GM23248 (cell line): ENCODE data around the gene CYP3A5. TPM values are rescaled to one million over a fixed set of nuclear protein-coding genes. Genes with fewer than 3 reads are reported as not detected.
"Not testable (repeated sequence)": the region's sequence is repeated elsewhere in the genome, so short reads cannot be mapped to it uniquely, and the experiment has no call there.

ENCODE experiments used
- DNase-seq: peaks from one replicate; pipeline ENCODE4 v3.0.0-alpha.2; 2015
- H2AFZ ChIP-seq: fragments of 200-600 bp; sonication (generic); 2 replicates; pipeline ENCODE4 v1.6.1; 2016; ENCODE audit warnings: antibody characterized with exemption
- H3F3A ChIP-seq: fragments of 200-600 bp; sonication (generic); 2 replicates; pipeline ENCODE4 v1.6.1; 2016; ENCODE audit warnings: mild to moderate bottlenecking, antibody characterized with exemption, mixed run types; ENCODE audit not compliant: insufficient read depth
- H3K27ac ChIP-seq: fragments of 200-600 bp; sonication (generic); 2 replicates; pipeline ENCODE4 v1.5.1; 2016; ENCODE audit warnings: mild to moderate bottlenecking
- H3K27me3 ChIP-seq: fragments of 200-600 bp; sonication (generic); replicated peaks from 2 replicates; pipeline ENCODE4 v1.6.1; 2016; ENCODE audit warnings: mild to moderate bottlenecking; ENCODE audit not compliant: insufficient read depth
- H3K36me3 ChIP-seq: fragments of 200-600 bp; sonication (generic); 2 replicates; pipeline ENCODE4 v1.6.1; 2016; ENCODE audit warnings: low read depth, mild to moderate bottlenecking
- H3K4me1 ChIP-seq: fragments of 200-600 bp; sonication (generic); 2 replicates; pipeline ENCODE4 v1.6.1; 2016; ENCODE audit warnings: mild to moderate bottlenecking; ENCODE audit not compliant: insufficient read depth
- H3K4me2 ChIP-seq: fragments of 200-600 bp; sonication (generic); one replicate; pipeline ENCODE4 v1.6.1; 2016; ENCODE audit warnings: mild to moderate bottlenecking; ENCODE audit not compliant: unreplicated experiment
- H3K4me3 ChIP-seq: fragments of 200-600 bp; sonication (generic); 2 replicates; pipeline ENCODE4 v1.5.1; 2016; ENCODE audit warnings: mild to moderate bottlenecking
- H3K79me2 ChIP-seq: fragments of 200-600 bp; sonication (generic); 2 replicates; pipeline ENCODE4 v1.6.1; 2016; ENCODE audit warnings: mild to moderate bottlenecking; ENCODE audit not compliant: insufficient read depth
- H3K9ac ChIP-seq: fragments of 200-600 bp; sonication (generic); 2 replicates; pipeline ENCODE4 v1.6.1; 2016; ENCODE audit warnings: mild to moderate bottlenecking
- H3K9me2 ChIP-seq: fragments of 200-600 bp; sonication (generic); 2 replicates; pipeline ENCODE4 v1.6.1; 2016; ENCODE audit warnings: mixed run types, mild to moderate bottlenecking, moderate library complexity; ENCODE audit not compliant: insufficient read depth
- H3K9me3 ChIP-seq: fragments of 200-600 bp; sonication (generic); one replicate; pipeline ENCODE4 v1.6.1; 2017; ENCODE audit warnings: low read depth
- H4K20me1 ChIP-seq: fragments of 200-600 bp; sonication (generic); 2 replicates; pipeline ENCODE4 v1.6.0; 2016; ENCODE audit not compliant: insufficient read depth
- EZH2 ChIP-seq: fragments of 200-600 bp; sonication (generic); IDR thresholded peaks from 2 replicates; pipeline ENCODE4 v1.6.1; 2018; ENCODE audit warnings: antibody characterized with exemption, mild to moderate bottlenecking; ENCODE audit not compliant: insufficient read depth, poor library complexity, severe bottlenecking
- EZH2phosphoT487 ChIP-seq: fragments of 200-600 bp; sonication (generic); IDR thresholded peaks from 2 replicates; pipeline ENCODE4 v1.6.1; 2018; ENCODE audit warnings: antibody characterized with exemption, moderate library complexity, mild to moderate bottlenecking, low read depth; ENCODE audit not compliant: insufficient read depth
- WGBS, 2 experiments: methylation state at CpG; one replicate each; pipeline ENCODE4 v1.1.6; 2015 to 2017; ENCODE audit warnings: low lambda C conversion rate in 2 of 2, low coverage in 1 of 2; ENCODE audit errors: missing lambda C conversion rate in 2 of 2; 5-methylcytosine and 5-hydroxymethylcytosine counted together
- in situ Hi-C: fragments of 300-500 bp; cut with MboI; formaldehyde crosslinking; loops from 2 replicates; pipeline ENCODE4 v1.15.0; 2020
- polyA plus RNA-seq: library from polyadenylated mRNA; unstranded; fragments of >200 nt; fragmentation: Nextera tagmentation; extraction: Ambion mirVana; gene quantifications from 2 replicates; pipeline ENCODE4 v1.2.1, GENCODE V29; 2016
- total RNA-seq: library from RNA; depleted of rRNA; stranded (reverse); fragments of >200 nt; shearing (Covaris generic); gene quantifications from 2 replicates; pipeline ENCODE4 v1.2.3, GENCODE V29; 2014

CYP3A5 gene
- total and polyA plus RNA-seq, 2 experiments from 2014 or later = 0.26 TPM; not detected in 1

DNA sequence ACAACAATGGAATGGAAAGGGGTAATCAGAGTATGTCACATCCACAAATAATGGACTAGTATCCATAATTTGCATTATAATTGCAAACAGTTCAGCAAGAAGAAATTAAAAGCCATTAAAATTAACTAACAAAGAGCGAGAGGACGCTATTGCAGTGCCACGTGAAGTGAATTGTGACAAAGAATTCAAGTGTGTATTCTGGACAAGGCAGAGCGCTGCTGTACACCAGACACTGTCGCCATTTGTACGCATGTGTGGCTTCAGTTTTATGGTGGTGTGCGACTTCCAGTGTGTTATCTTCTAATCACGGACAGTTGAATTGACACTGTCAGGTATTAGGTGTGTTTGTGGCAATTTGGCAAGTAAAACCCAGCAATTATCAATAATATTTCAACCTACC is 11.3 kb downstream of the CYP3A5 start:
- H2AFZ ChIP-seq = no peak overlapping the region
- no peak overlapping the region for H3K27ac ChIP-seq
- no peak overlapping the region for H3K4me2 ChIP-seq
- H3K9me3 ChIP-seq = no peaks in the 10 kb centered on the region
- H3K27me3 ChIP-seq = no peaks in the 10 kb centered on the region
- H3K79me2 ChIP-seq = no peaks in the 10 kb centered on the region
- H3K36me3 ChIP-seq = no peaks in the 10 kb centered on the region
- no peaks in the 10 kb centered on the region for H3F3A ChIP-seq
- H3K9me2 ChIP-seq = no peaks in the 10 kb centered on the region
- DNase-seq = no peak
- no peaks in the 10 kb centered on the region for H4K20me1 ChIP-seq
- H3K9ac ChIP-seq = no peak overlapping the region
- in situ Hi-C loops = no loop called here
- TF ChIP-seq EZH2phosphoT487 (no peak), EZH2 (no peak)
- 94% methylated on average over 8 of the region's 8 CpGs for WGBS, 2 experiments
- H3K4me1 ChIP-seq = no peaks in the 10 kb centered on the region
- no peak overlapping the region for H3K4me3 ChIP-seq

DNA sequence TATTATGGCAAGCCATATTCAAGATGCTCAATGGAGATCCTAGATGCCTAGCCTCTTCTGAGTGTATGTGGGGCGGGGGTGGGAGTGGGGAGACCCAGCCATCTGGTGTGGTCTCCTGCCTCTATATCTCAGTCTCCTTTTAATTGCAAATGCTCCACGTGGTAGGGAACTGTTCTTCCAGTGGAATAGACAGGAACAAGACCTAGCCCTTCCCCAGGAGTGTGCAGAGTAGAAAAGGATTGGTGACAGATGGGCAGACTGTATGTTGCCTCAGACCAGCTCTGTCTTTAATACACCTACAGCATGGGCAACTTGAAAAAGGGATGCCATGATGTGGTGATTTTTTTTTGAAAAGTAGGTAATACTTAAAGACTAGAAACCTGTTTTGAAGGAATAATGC is 12.6 kb downstream of the CYP3A5 start:
- Histone ChIP-seq H3K79me2 (no peaks in the 10 kb centered on the region), H3K9ac (no peak overlapping the region), H3K4me2 (no peak overlapping the region), H3K27ac (no peak overlapping the region), H4K20me1 (no peaks in the 10 kb centered on the region), H3K9me2 (no peaks in the 10 kb centered on the region), H3K4me1 (no peaks in the 10 kb centered on the region), H3K4me3 (no peak overlapping the region), H2AFZ (no peak overlapping the region), H3K9me3 (no peaks in the 10 kb centered on the region), H3F3A (no peaks in the 10 kb centered on the region), H3K27me3 (no peaks in the 10 kb centered on the region), H3K36me3 (no peaks in the 10 kb centered on the region)
- WGBS, 2 experiments = 55 to 62% methylated on average over 2 of the region's 2 CpGs
- TF ChIP-seq EZH2 (no peak), EZH2phosphoT487 (no peak)
- in situ Hi-C loops = no loop called here
- no peak for DNase-seq

DNA sequence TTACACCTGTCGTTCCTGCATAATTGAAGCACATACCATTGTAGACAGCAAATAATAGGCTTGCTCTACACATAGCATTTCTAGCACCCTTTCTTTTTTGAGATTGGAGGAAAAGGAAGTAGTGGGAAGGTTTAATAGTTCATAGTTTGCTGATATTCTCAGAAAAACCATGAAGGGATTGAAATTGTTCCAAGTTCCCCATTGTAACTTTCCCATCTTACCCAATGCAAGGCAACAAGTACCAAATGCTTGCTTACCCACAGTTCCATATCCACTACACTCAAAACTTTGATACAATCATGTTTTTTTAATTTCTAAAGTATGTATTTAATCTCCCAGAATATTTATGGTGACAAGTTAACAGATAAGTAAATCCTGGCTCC is 13.8 kb downstream of the CYP3A5 start:
- H3F3A ChIP-seq = no peaks in the 10 kb centered on the region
- H3K79me2 ChIP-seq = no peaks in the 10 kb centered on the region
- H3K9me2 ChIP-seq = no peaks in the 10 kb centered on the region
- H3K4me2 ChIP-seq = no peak overlapping the region
- in situ Hi-C loops = no loop called here
- H3K9ac ChIP-seq = no peak overlapping the region
- no peak overlapping the region for H3K4me3 ChIP-seq
- TF ChIP-seq EZH2phosphoT487 = no peak
- TF ChIP-seq EZH2 = no peak
- H2AFZ ChIP-seq = no peak overlapping the region
- 83 to 93% methylated on average over 1 of the region's 1 CpG for WGBS, 2 experiments
- DNase-seq = no peak
- H3K27me3 ChIP-seq = no peaks in the 10 kb centered on the region
- H3K9me3 ChIP-seq = no peaks in the 10 kb centered on the region
- H3K36me3 ChIP-seq = no peaks in the 10 kb centered on the region
- no peaks in the 10 kb centered on the region for H3K4me1 ChIP-seq
- H4K20me1 ChIP-seq = no peaks in the 10 kb centered on the region
- no peak overlapping the region for H3K27ac ChIP-seq

DNA sequence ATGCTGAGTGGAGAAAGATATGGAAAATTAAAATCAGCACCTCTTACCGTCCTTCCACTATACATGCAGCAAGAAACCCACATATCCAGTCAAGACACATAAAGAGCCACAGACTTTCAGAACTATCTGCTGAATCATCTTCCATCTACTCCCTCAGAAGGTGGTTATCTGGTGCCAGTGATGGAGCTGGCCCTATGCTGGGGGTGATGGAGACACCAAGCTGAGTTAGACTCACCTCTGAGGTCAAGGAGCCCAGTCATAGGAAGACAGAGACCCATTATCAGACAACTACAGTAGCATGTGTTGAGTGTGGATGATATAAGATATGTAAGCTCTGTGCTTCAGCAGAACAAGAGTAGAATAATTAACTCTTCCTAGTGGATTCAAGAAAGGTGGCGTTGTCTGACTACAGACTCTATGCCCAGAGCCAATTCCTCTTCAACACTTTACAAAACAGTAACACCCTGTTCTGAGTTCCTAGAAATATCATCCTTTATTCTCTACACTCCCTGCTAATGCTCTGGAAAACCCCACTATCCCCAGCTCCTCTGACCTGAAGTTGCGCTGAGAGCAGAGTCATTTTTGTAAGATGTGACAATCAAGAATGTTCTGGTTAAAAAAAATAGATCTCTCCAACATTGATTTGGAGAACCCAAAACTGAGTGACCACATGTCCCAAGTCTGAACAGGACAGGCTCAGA is 14.3 kb downstream of the CYP3A5 start:
- Histone ChIP-seq H2AFZ (no peak overlapping the region), H3K27me3 (no peaks in the 10 kb centered on the region), H3K9me2 (no peaks in the 10 kb centered on the region), H3K9ac (no peak overlapping the region), H3K9me3 (no peaks in the 10 kb centered on the region), H3K27ac (no peak overlapping the region), H3K4me2 (no peak overlapping the region), H4K20me1 (no peaks in the 10 kb centered on the region), H3F3A (no peaks in the 10 kb centered on the region), H3K4me1 (no peaks in the 10 kb centered on the region), H3K36me3 (no peaks in the 10 kb centered on the region), H3K79me2 (no peaks in the 10 kb centered on the region), H3K4me3 (no peak overlapping the region)
- TF ChIP-seq EZH2 = no peak
- no peak for TF ChIP-seq EZH2phosphoT487
- 79 to 81% methylated on average over 3 of the region's 3 CpGs for WGBS, 2 experiments
- in situ Hi-C loops = no loop called here
- no peak for DNase-seq

DNA sequence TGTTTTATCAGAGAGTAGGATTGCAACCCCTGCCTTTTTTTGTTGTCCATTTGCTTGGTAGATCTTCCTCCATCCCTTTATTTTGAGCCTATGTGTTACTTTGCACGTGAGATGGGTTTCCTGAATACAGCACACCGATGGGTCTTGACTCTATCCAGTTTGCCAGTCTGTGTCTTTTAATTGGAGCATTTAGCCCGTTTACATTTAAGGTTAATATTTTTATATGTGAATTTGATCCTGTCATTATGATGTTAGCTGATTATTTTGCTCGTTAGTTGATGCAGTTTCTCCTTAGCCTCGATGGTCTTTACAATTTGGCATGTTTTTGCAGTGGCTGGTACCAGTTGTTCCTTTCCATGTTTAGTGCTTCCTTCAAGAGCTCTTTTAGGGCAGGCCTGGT is 21.9 kb downstream of the CYP3A5 start:
- H3K27ac ChIP-seq, DNase-seq, in situ Hi-C loops, H3K36me3 ChIP-seq, H3K4me3 ChIP-seq, H3F3A ChIP-seq, H3K4me2 ChIP-seq, H3K9ac ChIP-seq, H4K20me1 ChIP-seq, H3K27me3 ChIP-seq, H3K9me3 ChIP-seq, H3K9me2 ChIP-seq, H3K4me1 ChIP-seq, H2AFZ ChIP-seq, H3K79me2 ChIP-seq: not testable (repeated sequence)
- WGBS, 2 experiments = 69 to 75% methylated on average over 5 of the region's 5 CpGs

DNA sequence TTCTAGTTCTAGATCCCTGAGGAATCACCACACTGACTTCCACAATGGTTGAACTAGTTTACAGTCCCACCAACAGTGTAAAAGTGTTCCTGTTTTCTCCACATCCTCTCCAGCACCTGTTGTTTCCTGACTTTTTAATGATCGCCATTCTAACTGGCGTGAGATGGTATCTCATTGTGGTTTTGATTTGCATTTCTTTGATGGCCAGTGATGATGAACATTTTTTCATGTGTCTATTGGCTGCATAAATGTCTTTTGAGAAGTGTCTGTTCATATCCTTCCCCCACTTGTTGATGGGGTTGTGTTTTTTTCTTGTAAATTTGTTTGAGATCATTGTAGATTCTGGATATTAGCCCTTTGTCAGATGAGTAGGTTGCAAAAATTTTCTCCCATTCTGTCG is 25.2 kb downstream of the CYP3A5 start:
- DNase-seq, H3F3A ChIP-seq, H4K20me1 ChIP-seq, H3K9ac ChIP-seq, H3K4me2 ChIP-seq, H2AFZ ChIP-seq, H3K4me3 ChIP-seq, H3K27me3 ChIP-seq, H3K79me2 ChIP-seq, H3K4me1 ChIP-seq, in situ Hi-C loops, H3K36me3 ChIP-seq, H3K27ac ChIP-seq, H3K9me2 ChIP-seq, H3K9me3 ChIP-seq: not testable (repeated sequence)
- 88 to 97% methylated on average over 3 of the region's 3 CpGs for WGBS, 2 experiments
